Measurements from ENCODE around the gene OAS3. TPM values are rescaled to one million over a fixed set of nuclear protein-coding genes. Genes with fewer than 3 reads are reported as not detected.
"Not testable (repeated sequence)": the region's sequence is repeated elsewhere in the genome, so short reads cannot be mapped to it uniquely, and the experiment has no call there.

Gene OAS3
- polyA plus RNA-seq, 3 donors = 7.6 to 10.8 (median 9.4) TPM

GRCh38 chr12:112950701-112951100, 12.4 kb downstream of the OAS3 start:
- DNase-seq = no peak

GRCh38 chr12:112957125-112957524, 18.9 kb downstream of the OAS3 start:
- not testable (repeated sequence) for DNase-seq

GRCh38 chr12:112961074-112961473, 22.8 kb downstream of the OAS3 start:
- no peak for DNase-seq

GRCh38 chr12:112961536-112961935, 23.3 kb downstream of the OAS3 start:
- no peak for DNase-seq

- no peak for DNase-seq
These were observed 24.3 kb downstream of the OAS3 start for GRCh38 chr12:112962561-112962960.

GRCh38 chr12:112963227-112963861, 25.1 kb downstream of the OAS3 start:
- DNase-seq = no peak

- DNase-seq = no peak
These were observed 25.9 kb downstream of the OAS3 start for GRCh38 chr12:112964067-112964670.

GRCh38 chr12:112964915-112965314, 26.6 kb downstream of the OAS3 start:
- DNase-seq = no peak

- no peak for DNase-seq
These were observed 27.4 kb downstream of the OAS3 start for GRCh38 chr12:112965643-112966042.

- DNase-seq = no peak
These were observed 29.0 kb downstream of the OAS3 start for GRCh38 chr12:112967306-112967705.

- DNase-seq = no peak
These were observed 29.6 kb downstream of the OAS3 start for GRCh38 chr12:112967858-112968257.

- no peak for DNase-seq
These were observed 31.5 kb downstream of the OAS3 start for GRCh38 chr12:112969547-112970306.

- no peak for DNase-seq
These were observed 32.1 kb downstream of the OAS3 start for GRCh38 chr12:112970391-112970790.

GRCh38 chr12:112971248-112971647, 33.0 kb downstream of the OAS3 start:
- peak; percentile 7 for DNase-seq

GRCh38 chr12:112973011-112973735, 34.9 kb downstream of the OAS3 start:
- no peak for DNase-seq

- DNase-seq = no peak
These were observed 35.6 kb downstream of the OAS3 start for GRCh38 chr12:112973818-112974231.

GRCh38 chr12:112974904-112975303, 36.6 kb downstream of the OAS3 start:
- DNase-seq = no peak

- DNase-seq = no peak
These were observed 38.9 kb downstream of the OAS3 start for GRCh38 chr12:112977139-112977538.

GRCh38 chr12:112977641-112978040, 39.4 kb downstream of the OAS3 start:
- no peak for DNase-seq

- DNase-seq = peak; percentile 11
These were observed 40.1 kb downstream of the OAS3 start, which contains the start of gene OAS2 for GRCh38 chr12:112978163-112979040. OAS2 (plus strand) TSS chr12:112978519; CDS start chr12:112978609, 90 bp downstream.

- no peak for DNase-seq
These were observed 40.9 kb downstream of the OAS3 start for GRCh38 chr12:112979041-112979680.

All from renal pelvis (tissue), 4 donors.